GM23248 (cell line): Measurements from ENCODE around the gene TRAF3IP1.
"Not testable (repeated sequence)": the region's sequence is repeated elsewhere in the genome, so short reads cannot be mapped to it uniquely, and the experiment has no call there.

ENCODE experiments used
- EZH2 ChIP-seq: fragments of 200-600 bp; sonication (generic); IDR thresholded peaks from 2 replicates; pipeline ENCODE4 v1.6.1; 2018; ENCODE audit warnings: antibody characterized with exemption, mild to moderate bottlenecking; ENCODE audit not compliant: insufficient read depth, poor library complexity, severe bottlenecking
- EZH2phosphoT487 ChIP-seq: fragments of 200-600 bp; sonication (generic); IDR thresholded peaks from 2 replicates; pipeline ENCODE4 v1.6.1; 2018; ENCODE audit warnings: antibody characterized with exemption, moderate library complexity, mild to moderate bottlenecking, low read depth; ENCODE audit not compliant: insufficient read depth

DNA sequence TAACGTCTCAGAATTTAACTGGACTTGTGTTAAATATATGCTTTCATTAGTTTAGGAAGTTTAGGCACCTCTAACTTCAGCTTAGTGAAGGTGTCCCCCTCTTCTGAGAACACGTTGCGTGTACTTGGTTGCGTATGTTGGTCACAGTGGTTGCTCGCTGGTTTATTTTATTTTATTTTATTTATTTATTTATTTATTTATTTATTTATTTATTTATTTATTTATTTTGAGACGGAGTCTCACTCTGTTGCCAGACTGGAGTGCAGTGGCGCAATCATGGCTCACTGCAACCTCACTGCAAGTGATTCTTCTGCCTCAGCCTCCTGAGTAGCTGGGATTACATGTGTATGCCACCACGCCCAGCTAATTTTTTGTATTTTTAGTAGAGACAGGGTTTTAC lies 15.3 kb downstream of the TRAF3IP1 start:
- not testable (repeated sequence) for TF ChIP-seq EZH2phosphoT487, EZH2
